Kidney epithelial cell (primary cell): ENCODE results near the gene CDH13. TPM values are rescaled to one million over a fixed set of nuclear protein-coding genes. Genes with fewer than 3 reads are reported as not detected.

Experiments
- DNase-seq: peaks from one replicate; pipeline ENCODE4 v3.0.0-alpha.2; 2010; ENCODE audit warnings: low read depth
- H3K27me3 ChIP-seq: 2 replicates; pipeline ENCODE4 v1.6.0; 2011; ENCODE audit warnings: low read length; ENCODE audit not compliant: control insufficient read depth, insufficient read depth
- H3K36me3 ChIP-seq: 2 replicates; pipeline ENCODE4 v1.5.1; 2011; ENCODE audit warnings: low read length; ENCODE audit not compliant: control insufficient read depth, insufficient read depth
- H3K4me3 ChIP-seq: 2 replicates; pipeline ENCODE4 v1.5.1; 2011; ENCODE audit warnings: low read depth, mild to moderate bottlenecking, control low read depth, low read length
- total RNA-seq: library from RNA; depleted of rRNA; stranded (reverse); fragments of >200 nt; gene quantifications from 2 replicates; pipeline ENCODE4 v1.2.3, GENCODE V29; 2015
- TF ChIP-seq, protein P1 (sequence below): IDR thresholded peaks from 2 replicates; pipeline ENCODE4 v1.5.1; 2011; ENCODE audit warnings: mild to moderate bottlenecking, moderate library complexity, low read length, control low read depth, inconsistent platforms; ENCODE audit not compliant: insufficient read depth, poor library complexity, severe bottlenecking

Gene CDH13
- total RNA-seq, 1 donor from 2014 or later, result 32.8 TPM

DNA sequence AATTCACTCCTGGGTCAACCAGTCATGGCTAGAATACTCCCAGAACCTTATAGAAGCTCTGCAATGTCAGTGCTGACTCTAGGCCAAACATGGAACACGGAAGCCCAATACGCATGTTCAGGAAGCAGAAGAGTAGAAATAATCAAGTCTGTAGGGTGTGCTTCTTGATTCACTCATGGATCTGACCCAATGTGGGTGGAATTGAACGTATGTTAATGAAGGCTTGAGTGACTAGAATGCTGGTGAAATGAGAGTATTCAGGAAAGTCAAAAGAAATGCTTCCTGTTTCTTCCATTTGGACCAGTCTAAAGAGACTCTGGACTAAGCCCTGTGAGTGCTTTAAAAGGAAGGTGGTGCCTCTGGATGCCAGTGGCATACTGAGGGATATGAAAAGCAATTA, 395.0 kb downstream of the CDH13 start:
- H3K27me3 ChIP-seq, result no peaks in the 10 kb centered on the region
- H3K4me3 ChIP-seq, result no peak overlapping the region
- TF ChIP-seq, protein P1, sequence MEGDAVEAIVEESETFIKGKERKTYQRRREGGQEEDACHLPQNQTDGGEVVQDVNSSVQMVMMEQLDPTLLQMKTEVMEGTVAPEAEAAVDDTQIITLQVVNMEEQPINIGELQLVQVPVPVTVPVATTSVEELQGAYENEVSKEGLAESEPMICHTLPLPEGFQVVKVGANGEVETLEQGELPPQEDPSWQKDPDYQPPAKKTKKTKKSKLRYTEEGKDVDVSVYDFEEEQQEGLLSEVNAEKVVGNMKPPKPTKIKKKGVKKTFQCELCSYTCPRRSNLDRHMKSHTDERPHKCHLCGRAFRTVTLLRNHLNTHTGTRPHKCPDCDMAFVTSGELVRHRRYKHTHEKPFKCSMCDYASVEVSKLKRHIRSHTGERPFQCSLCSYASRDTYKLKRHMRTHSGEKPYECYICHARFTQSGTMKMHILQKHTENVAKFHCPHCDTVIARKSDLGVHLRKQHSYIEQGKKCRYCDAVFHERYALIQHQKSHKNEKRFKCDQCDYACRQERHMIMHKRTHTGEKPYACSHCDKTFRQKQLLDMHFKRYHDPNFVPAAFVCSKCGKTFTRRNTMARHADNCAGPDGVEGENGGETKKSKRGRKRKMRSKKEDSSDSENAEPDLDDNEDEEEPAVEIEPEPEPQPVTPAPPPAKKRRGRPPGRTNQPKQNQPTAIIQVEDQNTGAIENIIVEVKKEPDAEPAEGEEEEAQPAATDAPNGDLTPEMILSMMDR, result no peak
- no peak for DNase-seq
- H3K36me3 ChIP-seq, result no peaks in the 10 kb centered on the region

DNA sequence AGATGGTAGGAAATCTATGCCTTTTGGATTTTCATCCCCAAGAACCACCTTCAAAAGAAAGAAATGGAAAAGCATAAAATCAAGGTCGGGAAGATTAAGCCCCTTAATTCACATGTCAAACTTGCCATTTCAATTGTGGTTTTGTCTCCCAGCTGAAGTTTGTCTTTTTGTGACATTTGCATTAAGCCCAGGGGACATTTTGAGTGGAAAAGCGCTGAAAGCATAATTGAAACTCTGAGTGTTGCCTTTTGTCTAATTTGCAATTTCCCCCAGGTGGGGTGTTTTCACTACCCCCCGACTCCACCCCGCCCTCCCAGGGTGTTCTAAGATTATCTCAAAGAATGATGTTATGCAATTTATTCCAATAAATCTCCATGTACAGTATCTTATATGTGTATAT, 396.2 kb downstream of the CDH13 start:
- TF ChIP-seq, protein P1, result no peak
- no peak for DNase-seq
- Histone ChIP-seq H3K36me3 (no peaks in the 10 kb centered on the region), H3K4me3 (no peak overlapping the region), H3K27me3 (no peaks in the 10 kb centered on the region)

DNA sequence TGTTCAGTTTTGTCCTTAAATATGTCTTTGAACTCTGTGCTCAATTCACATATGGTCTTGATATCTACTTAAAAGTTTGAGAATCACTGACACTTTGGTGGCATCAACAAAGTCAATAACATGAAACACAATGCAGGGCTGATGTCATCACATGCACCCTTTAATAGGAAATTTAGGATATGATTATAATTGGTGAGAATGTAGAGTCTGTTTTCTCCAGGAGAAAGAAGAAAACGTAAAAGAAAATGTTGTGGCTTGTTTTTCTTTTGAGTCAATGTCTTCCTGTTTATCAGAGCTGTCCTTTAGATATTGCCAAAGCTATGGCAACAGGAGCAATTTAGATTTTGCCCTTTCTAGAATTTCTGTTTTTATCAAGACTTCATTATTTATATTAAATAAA, 396.9 kb downstream of the CDH13 start:
- Histone ChIP-seq H3K36me3 (no peaks in the 10 kb centered on the region), H3K27me3 (no peaks in the 10 kb centered on the region), H3K4me3 (no peak overlapping the region)
- TF ChIP-seq, protein P1, result no peak
- no peak for DNase-seq

DNA sequence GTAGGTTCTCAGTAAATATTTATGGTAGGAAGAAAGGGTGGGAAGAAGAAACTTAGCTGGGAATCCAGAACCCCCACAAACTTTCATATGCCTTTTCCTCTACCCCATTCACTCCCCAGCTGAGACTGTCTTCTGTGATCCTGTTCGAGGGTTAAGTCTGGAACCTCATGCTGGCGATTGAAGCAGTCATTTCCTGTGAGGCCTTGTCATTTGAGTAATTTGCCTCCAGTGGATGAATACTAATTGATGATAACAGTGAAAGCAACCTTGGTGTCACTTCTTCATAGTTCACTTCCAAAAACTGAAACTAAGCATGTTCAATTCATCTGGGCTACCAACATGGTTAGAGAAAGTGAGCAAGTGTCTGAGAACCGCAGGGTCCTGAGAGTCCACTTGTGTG, 401.2 kb downstream of the CDH13 start:
- no peak for DNase-seq
- TF ChIP-seq, protein P1, result no peak
- Histone ChIP-seq H3K27me3 (no peaks in the 10 kb centered on the region), H3K36me3 (no peaks in the 10 kb centered on the region), H3K4me3 (no peak overlapping the region)

DNA sequence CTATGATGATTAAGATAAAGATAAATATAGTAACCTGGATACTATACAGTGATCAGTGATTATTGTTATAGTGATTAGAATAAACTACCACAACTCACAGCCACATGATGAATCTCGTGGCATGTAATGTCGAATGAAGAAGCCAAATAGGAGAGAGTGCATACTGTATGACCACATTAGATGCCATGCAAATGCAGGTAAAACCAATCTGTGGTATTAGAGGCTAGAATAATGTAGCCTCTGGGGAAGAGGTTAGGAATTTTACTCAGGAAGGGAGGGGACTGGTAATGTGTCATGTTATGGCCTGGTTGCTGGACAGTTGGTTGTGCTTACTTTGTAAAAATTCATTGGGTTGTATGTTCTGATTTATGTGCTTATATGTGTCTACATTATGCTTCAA, 402.7 kb downstream of the CDH13 start:
- no peak overlapping the region for H3K4me3 ChIP-seq
- no peaks in the 10 kb centered on the region for H3K27me3 ChIP-seq
- TF ChIP-seq, protein P1, result no peak
- no peak for DNase-seq
- no peaks in the 10 kb centered on the region for H3K36me3 ChIP-seq

DNA sequence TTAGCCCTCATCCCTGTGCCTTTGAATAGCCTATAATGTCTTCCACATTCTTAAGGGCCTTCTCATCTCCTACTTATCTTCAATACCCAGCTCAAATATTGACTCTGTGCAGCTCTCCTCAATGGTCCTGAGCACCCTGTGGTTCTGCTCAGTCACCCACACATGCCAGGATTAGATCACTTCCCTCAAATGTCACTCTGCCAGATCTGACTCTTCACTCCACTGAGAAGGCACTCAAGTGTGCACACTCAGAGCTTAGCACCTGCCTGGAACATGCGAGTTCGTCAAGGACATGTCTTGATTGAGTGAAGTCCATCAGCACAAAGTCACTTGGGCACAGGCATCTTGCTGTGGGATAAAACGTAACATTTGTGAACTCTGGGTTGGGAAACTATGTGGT, 404.8 kb downstream of the CDH13 start:
- TF ChIP-seq, protein P1, result no peak
- Histone ChIP-seq H3K4me3 (no peak overlapping the region), H3K36me3 (no peaks in the 10 kb centered on the region), H3K27me3 (no peaks in the 10 kb centered on the region)
- DNase-seq, result no peak
